Measurements from ENCODE around the gene MEIS3.
"Not testable (repeated sequence)": the region's sequence is repeated elsewhere in the genome, so short reads cannot be mapped to it uniquely, and the experiment has no call there.

MEIS3 gene

DNA sequence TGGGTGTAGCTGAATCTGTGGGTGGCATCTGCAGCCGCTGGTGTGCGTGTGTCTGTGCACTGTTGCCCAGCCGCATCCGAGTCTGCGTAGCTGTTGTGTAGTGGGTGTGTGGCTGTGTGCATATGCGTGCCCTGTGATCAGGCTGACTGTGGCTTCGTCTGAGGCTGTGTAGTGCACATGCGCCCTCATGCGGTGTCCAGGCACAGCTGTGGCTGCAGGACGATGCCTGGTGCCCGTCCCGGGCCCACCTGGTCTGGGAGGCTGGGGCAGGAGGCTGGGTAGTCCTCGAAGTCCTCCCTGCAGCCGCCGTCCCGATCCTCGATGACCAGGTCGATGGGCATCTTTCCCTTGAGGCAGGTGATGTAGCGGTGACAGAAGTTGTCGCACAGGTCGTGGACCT lies 4.9 kb downstream of the MEIS3 start:
- DNase-seq, result no peak

DNA sequence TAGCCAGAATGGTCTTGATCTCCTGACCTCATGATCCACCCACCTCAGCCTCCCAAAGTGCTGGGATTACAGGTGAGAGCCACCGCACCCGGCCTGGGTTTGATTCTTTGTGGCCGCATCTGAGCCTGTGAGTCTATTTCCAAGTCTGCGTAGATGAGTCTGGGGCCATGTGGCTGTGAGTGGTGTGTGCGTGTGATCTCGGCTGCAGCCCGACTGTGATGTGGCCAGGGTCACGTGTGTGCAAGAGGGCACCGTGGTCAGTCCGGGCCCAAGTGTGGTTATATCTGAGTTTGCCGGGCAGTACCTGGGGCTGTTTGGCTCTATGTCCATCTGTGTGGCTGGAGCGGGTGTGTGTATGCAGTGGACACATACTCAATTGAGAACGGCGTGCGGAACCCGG lies 5.4 kb downstream of the MEIS3 start:
- DNase-seq, result no peak

DNA sequence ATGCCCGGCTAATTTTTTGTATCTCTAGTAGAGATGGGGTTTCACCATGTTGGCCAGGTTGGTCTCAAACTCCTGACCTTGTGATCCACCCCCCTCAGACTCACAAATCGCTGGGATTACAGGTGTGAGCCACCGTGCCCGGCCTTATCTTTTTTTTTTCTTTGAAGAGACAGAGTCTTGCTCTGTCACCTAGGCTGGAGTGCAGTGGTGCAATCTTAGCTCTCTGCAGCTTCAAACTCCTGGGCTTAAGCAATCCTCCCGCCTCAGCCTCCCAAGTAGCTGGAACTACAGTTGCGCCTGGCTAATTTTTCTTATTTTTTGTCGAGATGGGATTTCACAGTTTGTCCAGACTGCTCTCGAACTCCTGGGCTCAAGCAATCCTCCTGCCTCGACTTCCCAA lies 7.6 kb downstream of the MEIS3 start:
- not testable (repeated sequence) for DNase-seq

DNA sequence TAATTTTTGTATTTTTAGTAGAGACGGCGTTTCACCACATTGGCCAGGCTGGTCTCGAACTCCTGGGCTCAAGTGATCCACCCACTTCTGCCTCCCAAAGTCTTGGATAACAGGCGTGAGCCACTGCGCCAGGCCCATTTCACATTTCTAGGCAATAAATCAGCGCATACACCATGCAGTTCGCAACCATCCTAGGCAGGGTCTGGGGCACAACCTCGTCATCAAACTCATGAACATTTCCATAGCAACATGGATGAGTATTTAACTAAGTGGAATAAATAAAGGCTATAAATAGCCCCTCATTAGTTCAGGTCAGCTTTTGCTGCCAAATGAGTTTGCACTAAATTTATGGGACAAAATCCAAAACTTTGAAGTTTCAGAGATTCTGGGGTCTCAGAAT lies 8.2 kb downstream of the MEIS3 start:
- no peak for DNase-seq

DNA sequence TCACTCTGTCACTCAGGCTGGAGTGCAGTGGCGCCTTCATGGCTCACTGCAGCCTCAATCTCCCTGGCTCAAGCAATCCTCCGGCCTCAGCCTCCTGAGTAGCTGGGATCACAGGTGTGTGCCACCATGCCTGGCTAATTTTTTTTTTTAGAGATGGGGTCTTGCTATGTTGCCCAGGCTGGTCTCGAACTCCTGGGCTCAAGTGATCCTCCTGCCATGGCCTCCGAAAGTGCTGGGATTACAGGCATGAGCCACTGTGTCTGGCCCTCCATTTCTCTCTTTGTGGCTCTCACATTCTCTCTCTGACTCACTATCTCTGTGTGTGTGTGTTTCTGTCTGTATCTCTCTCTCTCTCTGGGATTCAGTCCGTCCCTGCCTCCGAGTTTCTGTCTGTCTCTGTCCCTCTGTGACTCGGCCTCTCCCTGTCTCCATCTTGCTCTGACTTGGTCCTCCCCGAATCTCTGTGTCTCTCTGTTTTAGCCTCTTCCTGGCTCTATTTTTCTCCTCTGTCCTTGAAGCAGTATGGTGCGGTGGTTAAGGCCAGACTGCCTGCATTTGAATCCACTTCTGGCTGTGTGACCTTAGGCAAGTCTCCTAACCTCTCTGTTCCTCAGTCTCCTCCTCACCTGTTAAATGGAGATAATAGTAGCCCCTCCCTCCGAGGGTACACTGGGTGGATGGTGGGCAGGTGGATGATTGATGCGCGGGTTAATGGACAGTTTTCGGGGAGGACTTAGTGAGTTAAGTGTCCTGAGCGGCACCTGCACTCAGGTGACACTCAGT lies 11.0 kb downstream of the MEIS3 start:
- no peak for DNase-seq

DNA sequence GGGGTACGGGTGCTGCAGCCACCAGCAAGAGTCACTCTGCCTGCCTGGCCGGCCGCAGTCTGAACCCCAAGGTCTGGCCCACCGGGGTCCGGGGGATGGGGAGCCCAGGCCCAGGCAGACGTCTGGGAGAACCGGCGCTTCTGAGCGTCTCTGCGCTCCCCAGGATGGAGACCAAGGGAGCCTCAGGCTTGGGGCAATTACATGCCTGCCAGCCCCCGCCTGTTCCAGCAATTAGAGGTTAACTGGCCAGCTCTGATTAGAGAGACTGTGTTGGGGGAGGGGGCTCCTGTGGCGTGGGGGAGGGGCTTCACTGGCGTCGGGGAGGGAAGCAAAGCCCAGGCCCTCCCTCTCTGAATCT lies 11.9 kb downstream of the MEIS3 start:
- DNase-seq, result no peak

DNA sequence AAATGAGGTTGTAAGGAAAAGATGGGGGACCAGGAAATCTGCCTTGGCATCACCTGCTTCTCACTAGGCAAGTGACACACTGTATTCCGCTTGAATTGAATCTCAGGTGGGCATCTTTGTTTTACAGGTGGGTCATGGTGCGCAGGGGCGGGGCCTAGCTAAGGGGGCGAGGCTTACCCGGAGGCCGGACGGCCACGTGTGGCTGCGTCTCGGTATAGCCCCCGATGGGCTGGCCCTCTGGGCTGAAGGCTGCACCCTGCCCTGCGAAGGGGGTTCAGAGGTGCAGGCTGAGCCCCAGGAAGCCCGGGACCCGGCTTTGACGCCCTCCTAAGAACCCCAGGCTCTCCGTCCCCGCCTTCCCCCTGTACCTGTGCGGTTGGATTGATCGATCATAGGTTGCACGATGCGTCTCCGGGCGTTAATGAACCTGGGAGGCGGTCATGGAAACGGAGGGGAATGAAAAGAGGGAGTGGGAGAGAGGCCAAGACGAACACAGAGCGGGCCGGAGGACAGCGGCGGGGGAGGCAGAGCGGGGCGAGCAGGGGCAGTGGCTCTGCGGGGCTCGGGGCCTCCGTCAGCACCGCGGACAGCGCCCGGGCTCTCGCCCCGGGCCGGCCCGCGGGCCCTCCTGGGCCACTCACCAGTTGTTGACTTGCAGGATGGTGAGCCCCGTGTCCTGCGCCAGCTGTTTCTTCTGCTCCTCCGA lies 12.5 kb downstream of the MEIS3 start:
- DNase-seq, result no peak

DNA sequence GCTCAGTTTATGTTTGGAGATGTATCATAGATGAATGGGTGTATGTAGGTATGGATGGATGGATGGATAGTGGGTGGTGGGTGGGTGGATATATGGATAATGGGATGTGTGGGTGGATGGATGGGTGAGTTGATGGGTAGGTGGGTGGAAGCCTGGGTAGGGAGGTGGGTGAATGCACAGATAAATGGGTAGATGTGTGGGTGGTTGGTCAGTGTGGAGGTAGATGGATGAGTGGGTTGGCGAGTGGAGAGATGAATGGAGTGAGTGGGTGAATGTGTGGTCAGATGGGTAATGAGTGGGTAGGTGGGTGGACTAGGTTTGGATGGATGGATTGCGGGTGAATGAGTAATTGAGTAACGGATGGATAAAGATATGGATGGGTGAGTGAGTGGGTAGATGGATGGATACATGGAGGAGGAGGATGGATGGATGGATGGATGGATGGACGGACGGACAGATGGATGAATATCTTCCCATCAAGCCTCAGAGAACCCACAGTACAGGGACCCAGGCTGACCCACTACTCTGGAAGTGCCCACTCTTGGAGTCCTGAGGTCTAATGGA lies 13.4 kb downstream of the MEIS3 start:
- no peak for DNase-seq

DNA sequence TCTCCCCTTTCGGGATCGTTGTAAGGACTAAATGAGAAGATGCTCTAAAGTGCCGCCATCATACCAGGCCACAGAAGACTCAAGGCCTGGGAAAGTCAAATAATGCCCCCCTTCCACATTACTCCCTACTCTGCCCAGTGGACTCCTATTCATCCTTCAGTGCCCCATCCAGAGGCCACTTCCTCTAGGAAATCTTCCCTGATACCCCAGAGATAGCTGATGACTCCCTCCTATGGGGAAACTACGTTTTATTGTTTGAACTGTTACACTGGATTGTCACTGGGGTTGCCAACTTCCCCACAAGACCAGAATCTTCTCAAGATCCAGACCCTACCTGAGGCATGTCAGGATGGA lies 14.2 kb downstream of the MEIS3 start:
- DNase-seq, result no peak

DNA sequence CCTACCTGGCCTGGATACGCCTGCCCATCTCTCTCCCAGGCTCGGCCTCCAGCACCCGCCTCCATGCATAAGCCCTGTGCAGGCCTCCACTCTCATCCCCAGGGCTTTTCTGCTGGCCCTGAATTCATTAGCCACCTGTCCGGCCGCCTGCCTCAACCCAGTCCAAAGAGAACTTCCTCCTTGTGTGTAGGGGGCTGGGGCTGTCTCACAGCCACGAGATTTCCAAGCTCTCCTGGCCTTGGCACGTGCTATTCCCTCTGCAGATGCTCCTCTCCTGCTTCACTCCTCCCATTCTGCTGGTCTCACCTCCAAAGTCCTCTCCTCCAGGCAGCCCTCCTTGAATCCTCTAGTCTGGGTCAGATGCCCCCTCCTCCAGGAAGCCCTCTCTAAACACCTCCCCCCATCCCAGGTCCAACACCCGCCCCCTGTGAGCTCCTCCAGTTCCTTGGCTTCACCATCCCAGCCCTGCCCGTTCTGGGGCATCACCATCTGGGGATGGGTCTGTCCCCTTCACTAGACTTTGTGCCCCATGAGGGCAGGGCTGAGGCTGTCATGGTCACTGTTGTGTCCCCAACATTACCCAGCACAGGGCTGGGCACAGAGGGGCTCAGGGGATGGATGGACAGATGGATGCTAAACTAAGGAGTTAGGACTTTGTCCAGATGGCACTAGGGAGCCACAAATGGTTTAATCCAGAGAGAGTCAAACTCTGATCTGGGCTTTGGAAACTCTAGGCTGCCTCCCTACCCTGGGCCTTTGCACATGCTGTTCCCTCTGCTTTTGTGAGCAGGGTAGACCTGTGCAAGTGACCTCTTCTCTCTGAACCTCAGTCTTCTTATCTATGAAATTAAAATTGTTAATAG lies 14.8 kb downstream of the MEIS3 start:
- DNase-seq, result no peak

DNA sequence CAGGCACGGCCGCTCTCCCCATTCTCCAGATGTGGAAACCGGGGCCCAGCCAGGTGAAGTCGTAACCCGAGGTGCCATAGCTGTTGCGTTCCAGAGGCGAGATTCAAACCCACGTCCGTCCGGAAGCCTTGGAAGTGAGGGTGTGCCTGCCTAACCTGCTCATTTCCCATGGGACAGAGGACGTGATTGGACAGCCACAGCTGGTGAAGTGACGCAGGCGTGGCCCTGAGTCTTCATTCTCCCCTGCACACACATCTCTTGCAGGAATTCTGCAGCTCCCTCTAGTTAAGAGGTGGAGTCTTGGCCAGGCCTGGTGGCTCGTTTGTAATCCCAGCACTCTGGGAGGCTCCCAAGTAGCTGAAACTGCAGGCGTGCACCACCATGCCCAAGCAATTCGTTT lies 16.8 kb downstream of the MEIS3 start:
- no peak for DNase-seq

DNA sequence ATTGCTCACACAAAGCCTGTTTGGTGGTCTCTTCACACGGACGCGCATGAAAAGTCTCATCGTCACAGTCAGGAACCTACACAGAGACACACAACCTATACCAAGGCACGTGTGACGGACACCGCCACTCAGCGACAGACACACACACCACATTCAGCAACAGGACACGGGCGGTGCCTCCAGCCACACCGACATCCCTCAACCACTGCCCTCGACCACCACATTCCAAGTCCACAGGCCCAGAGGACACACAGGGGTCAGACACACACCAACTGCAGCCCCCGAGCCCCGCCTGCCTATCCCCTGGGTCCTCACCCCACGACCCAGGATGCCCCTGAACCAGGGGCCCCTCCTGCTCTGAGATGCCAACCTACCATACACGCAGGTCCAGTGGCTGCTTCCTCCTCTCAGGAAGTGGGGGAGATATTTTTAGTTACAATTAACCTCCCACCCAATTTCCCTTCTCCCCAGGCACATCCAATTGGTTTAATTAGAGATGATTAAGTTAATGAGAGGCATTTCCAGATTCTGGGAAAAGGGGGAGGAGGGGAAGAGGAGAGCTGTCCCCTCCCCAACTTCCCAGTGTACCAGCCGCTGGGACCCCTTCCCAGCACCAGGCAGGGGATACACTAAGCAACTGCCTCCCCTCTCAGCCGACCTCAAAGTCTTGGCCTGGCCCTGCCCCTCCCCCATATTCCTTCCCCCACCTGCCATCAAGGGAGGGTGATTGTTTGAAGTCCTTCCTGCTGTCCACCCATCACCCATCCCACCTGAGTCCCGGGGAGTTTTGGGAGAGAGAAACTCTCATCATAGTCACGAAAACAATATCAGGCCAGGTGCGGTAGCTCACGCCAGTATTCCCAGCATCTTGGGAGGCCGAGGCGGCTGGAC lies 20.4 kb downstream of the MEIS3 start:
- no peak for DNase-seq

DNA sequence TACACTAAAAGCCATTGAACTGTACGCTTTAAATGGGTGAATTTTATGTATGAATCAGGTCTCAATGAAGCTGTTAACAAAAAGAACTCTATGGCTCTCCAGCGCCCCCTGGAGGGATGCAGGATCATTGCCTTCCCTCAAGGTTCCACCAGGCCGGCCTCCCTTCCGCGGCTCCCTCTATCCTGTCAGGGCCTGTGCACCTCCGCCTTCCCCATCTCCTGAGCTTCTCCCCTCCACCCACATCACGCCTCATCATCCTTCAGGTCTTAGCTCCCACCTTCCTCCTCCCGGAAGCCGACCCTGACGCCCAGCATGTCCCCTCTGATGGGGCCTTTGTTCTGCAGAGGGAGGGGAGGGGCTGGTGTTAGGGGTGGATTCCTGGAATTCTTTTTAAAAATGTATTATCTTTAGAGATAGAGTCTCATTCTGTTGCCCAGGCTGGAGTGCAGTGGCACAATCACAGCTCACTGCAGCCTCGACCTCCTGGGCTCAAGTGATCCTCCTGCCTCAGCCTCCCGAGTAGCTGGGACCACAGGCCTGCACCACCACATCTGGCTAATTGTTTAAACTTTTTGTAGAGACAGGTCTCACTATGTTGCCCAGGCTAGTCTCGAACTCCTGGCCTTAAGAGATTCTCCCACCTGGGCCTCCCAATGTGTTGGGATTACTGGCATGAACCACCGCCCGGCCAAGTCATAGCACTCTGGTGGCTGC lies 27.7 kb downstream of the MEIS3 start:
- DNase-seq, result peak; percentile 81

DNA sequence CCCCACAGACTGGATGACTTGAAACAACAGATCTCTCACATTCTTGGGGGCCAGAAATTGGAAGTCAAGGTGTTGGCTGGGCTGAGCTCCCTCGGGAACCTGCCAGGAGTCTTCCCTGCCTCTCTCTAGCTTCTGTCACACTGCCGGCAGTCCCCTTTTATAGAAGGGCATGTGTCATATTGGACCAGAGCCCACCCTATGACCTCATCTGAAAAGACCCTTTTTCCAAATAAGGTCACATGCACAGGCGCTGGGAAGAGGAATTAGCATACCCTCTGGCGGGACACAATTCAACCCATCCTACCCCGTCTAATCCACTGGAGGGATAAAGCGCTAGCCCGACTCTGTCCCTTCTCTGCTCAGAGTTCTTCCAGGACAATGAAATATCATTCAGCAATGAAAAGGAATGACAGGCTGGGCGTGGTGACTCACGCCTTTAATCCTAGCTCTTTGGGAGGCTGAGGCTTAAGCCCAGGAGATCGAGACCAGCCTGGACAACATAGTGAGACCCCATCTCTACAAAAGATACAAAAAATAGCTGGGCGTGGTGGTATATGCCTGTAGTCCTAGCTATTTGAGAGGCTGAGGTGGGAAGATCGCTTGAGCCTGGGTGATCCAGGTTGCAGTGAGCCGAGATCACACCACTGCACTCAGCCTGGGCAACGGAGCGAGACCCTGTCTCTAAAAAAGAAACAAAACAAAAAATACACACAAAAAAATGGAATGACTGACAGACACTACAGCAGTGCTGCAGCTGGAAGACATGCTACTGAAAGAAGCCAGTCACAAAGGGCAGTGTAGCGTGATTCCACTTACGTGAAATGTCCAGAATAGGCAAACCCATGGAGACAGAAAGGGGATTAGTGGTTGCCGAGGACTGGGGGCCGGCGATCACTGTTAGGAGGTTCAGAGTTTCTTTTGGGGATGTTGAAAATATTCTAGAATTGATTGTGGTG lies 28.5 kb downstream of the MEIS3 start:
- no peak for DNase-seq

DNA sequence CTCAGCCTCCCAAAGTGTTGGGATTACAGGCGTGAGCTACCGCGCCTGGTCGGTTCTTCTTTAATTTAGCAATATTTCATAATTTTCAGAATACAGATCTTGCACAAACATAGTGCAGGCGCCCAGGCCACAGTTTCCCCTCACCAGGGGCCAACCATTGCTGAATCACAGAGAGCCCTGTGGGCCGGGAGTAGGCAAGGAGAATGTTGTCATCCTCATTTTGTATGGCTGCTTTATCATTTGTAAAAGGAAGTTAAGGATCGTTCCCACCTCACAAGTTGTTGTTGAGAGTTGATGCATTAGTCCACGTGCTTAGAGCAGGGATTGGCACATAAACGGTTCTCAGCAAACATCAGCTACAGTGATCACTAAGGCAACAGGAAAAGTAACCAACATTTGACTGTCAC lies 30.2 kb downstream of the MEIS3 start:
- peak; percentile 25 to 76 for DNase-seq

DNA sequence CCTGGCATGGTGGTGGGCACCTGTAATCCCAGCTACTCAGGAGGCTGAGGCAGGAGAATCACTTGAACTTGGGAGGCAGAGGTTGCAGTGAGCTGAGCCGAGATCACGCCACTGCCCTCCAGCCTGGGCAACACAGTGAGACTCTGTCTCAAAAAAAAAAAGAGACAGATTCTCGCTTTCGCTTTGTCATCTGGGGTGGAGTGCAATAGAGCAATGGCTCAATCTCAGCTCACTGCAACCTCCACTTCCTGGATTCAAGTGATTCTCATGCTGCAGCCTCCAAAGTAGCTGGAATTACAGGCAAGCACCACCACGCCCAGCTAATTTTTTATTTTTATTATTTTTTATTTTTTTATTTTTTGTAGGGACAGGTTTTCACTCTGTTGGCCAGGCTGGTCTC lies 30.6 kb downstream of the MEIS3 start:
- DNase-seq, result peak; percentile 9 to 46

DNA sequence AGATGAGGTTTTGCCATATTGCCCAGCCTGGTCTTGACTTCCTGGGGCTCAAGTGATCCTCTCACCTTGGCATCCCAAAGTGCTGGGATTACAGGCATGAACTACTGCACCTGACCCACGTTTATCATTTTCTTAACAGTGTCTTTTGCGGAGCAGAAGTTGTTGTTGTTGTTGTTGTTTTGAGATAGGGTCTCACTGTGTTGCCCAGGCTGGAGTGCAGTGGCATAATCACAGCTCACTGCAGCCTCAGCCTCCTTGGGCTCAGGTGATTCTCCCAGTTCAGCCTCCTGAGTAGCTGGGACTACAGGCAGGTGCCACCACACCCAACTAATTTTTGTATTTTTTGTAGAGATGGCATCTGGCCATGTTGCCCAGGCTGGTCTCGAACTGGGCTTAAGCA lies 31.7 kb downstream of the MEIS3 start:
- DNase-seq, result not testable (repeated sequence)

DNA sequence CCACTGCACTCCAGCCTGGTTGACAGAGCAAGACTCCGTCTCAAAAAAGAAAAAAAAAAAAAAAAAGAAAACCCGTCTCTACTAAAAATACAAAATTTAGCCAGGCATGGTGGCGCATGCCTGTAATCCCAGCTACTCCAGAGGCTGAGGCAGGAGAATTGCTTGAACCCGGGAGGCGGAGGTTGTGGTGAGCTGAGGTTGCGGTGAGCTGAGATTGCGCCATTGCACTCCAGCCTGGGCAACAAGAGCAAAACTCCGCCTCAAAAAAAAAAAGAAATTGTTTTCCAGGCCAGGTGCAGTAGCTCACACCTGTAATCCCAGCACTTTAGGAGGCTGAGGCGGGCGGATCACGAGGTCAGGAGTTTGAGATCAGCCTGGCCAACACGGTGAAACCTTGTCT lies 32.7 kb downstream of the MEIS3 start:
- not testable (repeated sequence) for DNase-seq

DNA sequence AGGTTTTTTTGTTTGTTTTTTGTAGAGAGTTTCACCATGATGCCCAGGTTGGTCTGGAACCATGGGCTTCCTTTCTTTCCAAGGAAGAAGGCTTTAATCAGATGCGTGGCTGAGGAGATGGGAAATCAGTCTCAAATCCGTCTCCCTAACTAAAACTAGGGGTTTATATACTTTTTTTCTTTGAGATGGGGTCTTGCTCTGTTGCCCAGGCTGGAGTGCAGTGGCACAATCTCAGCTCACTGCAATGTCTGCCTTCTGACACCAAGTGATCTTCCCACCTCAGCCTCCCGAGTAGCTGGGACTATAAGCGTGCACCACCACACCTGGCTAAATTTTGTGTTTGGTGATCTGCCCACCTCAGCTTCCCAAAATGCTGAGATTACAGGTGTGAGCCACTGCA lies 34.8 kb downstream of the MEIS3 start:
- not testable (repeated sequence) for DNase-seq

DNA sequence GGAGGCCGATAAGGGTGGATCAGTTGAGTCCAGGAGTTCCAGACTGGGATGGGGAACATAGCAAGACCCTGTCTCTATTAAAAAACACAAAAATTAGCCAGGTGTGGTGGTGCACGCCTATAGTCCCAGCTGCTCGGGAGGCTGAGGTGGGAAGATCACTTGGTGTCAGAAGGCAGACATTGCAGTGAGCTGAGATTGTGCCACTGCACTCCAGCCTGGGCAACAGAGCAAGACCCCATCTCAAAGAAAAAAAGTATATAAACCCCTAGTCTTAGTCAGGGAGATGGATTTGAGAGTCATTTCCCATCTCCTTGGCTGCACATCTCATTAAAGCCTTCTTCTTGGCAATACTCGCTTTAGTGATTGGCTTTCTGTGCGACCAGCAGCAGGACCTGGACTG lies 35.4 kb downstream of the MEIS3 start:
- DNase-seq, result not testable (repeated sequence)

Measured in CD4-positive, alpha-beta T cell treated with Interferon alpha-2 for 1 hour (primary cell).